ENCODE measurements around the gene HBS1L. TPM values are rescaled to one million over a fixed set of nuclear protein-coding genes. Genes with fewer than 3 reads are reported as not detected.
A peak's percentile ranks its signal among the peaks of the same experiment; 100 is the strongest.

The HBS1L gene
- total RNA-seq, 2 donors from 2014 or later = 48.9 to 50.0 TPM

GRCh38 chr6:134964451-134965203, 90.0 kb downstream of the HBS1L start:
- intact Hi-C loops (cut with DNase I, micrococcal nuclease) = no loop called here
- DNase-seq (no peak), ATAC-seq (no peak)

- intact Hi-C loops (cut with DNase I, micrococcal nuclease) = no loop called here
- no peak for ATAC-seq
- no peak for DNase-seq
Measured at GRCh38 chr6:134962421-134962820, 92.2 kb downstream of the HBS1L start.

- intact Hi-C loops (cut with DNase I, micrococcal nuclease) = no loop called here
- ATAC-seq (no peak), DNase-seq (no peak)
Measured at GRCh38 chr6:134961366-134961765, 93.3 kb downstream of the HBS1L start.

- no peak for ATAC-seq
- no peak for DNase-seq
- intact Hi-C loops (cut with DNase I, micrococcal nuclease) = no loop called here
Measured at GRCh38 chr6:134959603-134960002, 95.0 kb downstream of the HBS1L start.

GRCh38 chr6:134956676-134957075, 97.9 kb downstream of the HBS1L start:
- intact Hi-C loops (cut with DNase I, micrococcal nuclease) = no loop called here
- DNase-seq = no peak
- no peak for ATAC-seq

- intact Hi-C loops (cut with DNase I, micrococcal nuclease) = no loop called here
- DNase-seq (no peak), ATAC-seq (no peak)
Measured at GRCh38 chr6:134956032-134956431, 98.6 kb downstream of the HBS1L start.

- intact Hi-C loops (cut with DNase I, micrococcal nuclease) = no loop called here
- ATAC-seq (peak; percentile 89), DNase-seq (no peak)
Measured at GRCh38 chr6:134954272-134955000, 100.2 kb downstream of the HBS1L start.

GRCh38 chr6:134951494-134952263, 102.9 kb downstream of the HBS1L start:
- no peak for DNase-seq
- ATAC-seq = no peak
- intact Hi-C loops (cut with DNase I, micrococcal nuclease) = no loop called here

GRCh38 chr6:134950482-134950881, 104.1 kb downstream of the HBS1L start:
- intact Hi-C loops (cut with DNase I, micrococcal nuclease) = no loop called here
- ATAC-seq = no peak

GRCh38 chr6:134949927-134950326, 104.7 kb downstream of the HBS1L start, which contains the start of gene ALDH8A1:
Gene ALDH8A1 (minus strand): TSS chr6:134950101. CDS start chr6:134950053, 48 bp downstream.
- ATAC-seq (no peak), DNase-seq (no peak)
- intact Hi-C loops (cut with DNase I, micrococcal nuclease) = no loop called here

More at GRCh38 chr6:134950482-134950881, 104.1 kb downstream of the HBS1L start:
- no peak for DNase-seq

GRCh38 chr6:134948691-134949090, 105.9 kb downstream of the HBS1L start:
- DNase-seq (no peak), ATAC-seq (no peak)
- intact Hi-C loops (cut with DNase I, micrococcal nuclease) = no loop called here

GRCh38 chr6:134948142-134948541, 106.5 kb downstream of the HBS1L start:
- intact Hi-C loops (cut with DNase I, micrococcal nuclease) = no loop called here
- ATAC-seq = no peak
- DNase-seq = no peak

GRCh38 chr6:134945045-134945444, 109.6 kb downstream of the HBS1L start:
- intact Hi-C loops (cut with DNase I, micrococcal nuclease) = no loop called here
- no peak for ATAC-seq
- no peak for DNase-seq

GRCh38 chr6:134943522-134944111, 111.0 kb downstream of the HBS1L start:
- DNase-seq (no peak), ATAC-seq (no peak)
- intact Hi-C loops (cut with DNase I, micrococcal nuclease) = no loop called here

GRCh38 chr6:134938896-134939295, 115.7 kb downstream of the HBS1L start:
- intact Hi-C loops (cut with DNase I, micrococcal nuclease) = no loop called here
- ATAC-seq (no peak), DNase-seq (no peak)

- ATAC-seq = no peak
- DNase-seq = no peak
- intact Hi-C loops (cut with DNase I, micrococcal nuclease) = no loop called here
Measured at GRCh38 chr6:134937426-134937825, 117.2 kb downstream of the HBS1L start.

- intact Hi-C loops (cut with DNase I, micrococcal nuclease) = no loop called here
- DNase-seq (no peak), ATAC-seq (no peak)
Measured at GRCh38 chr6:134936931-134937330, 117.7 kb downstream of the HBS1L start.

- no peak for ATAC-seq
- intact Hi-C loops (cut with DNase I, micrococcal nuclease) = no loop called here
- no peak for DNase-seq
Measured at GRCh38 chr6:134936476-134936875, 118.1 kb downstream of the HBS1L start.

GRCh38 chr6:134934793-134935485, 119.7 kb downstream of the HBS1L start:
- ATAC-seq (peak; percentile 59), DNase-seq (no peak)
- intact Hi-C loops (cut with DNase I, micrococcal nuclease) = no loop called here
